Stimulated activated naive B cell treated with anti-CD40 and anti-IgM and Interleukin-4, amounts not matched to agents 10 μg/mL and 1 μg/mL and 100 μg/mL, for 72 hours (primary cell): ENCODE results near the gene OR2M5.

Source experiments
- ATAC-seq, 2 donors: fragments of 150-1000 bp; cut with Tn5 transposase; replicated peaks; 2 replicates each; pipeline ENCODE4 v1.10.0; 2021; ENCODE audit warnings: moderate library complexity in 1 of 2
- DNase-seq: peaks from one replicate; pipeline ENCODE4 v3.0.0; 2021
- H3K27ac Mint-ChIP-seq: one replicate; pipeline ENCODE4 v1.8.0; 2022; ENCODE audit warnings: mild to moderate bottlenecking, mixed read lengths
- H3K27me3 Mint-ChIP-seq, 2 donors: one replicate each; pipeline ENCODE4 v1.8.0; 2022; ENCODE audit warnings: mixed read lengths in 2 of 2
- H3K36me3 Mint-ChIP-seq, 2 donors: one replicate each; pipeline ENCODE4 v1.8.0; 2022; ENCODE audit warnings: mixed read lengths in 2 of 2, mild to moderate bottlenecking in 1 of 2
- H3K4me1 Mint-ChIP-seq, 2 donors: one replicate each; pipeline ENCODE4 v1.8.0; 2022; ENCODE audit warnings: mixed read lengths in 2 of 2, mild to moderate bottlenecking in 1 of 2
- H3K4me3 Mint-ChIP-seq, 2 donors: one replicate each; pipeline ENCODE4 v1.8.0; 2022; ENCODE audit warnings: mild to moderate bottlenecking in 2 of 2, mixed read lengths in 2 of 2, moderate library complexity in 1 of 2
- H3K9me3 Mint-ChIP-seq, 2 donors: one replicate each; pipeline ENCODE4 v1.8.0; 2022; ENCODE audit warnings: mixed read lengths in 2 of 2, mild to moderate bottlenecking in 1 of 2

Gene OR2M5

GRCh38 chr1:248183996-248184395, 39.0 kb downstream of the OR2M5 start:
- H3K9me3 Mint-ChIP-seq = peaks cover 13 to 14% of the 10 kb centered on the region in 2 donors
- H3K4me1 Mint-ChIP-seq = no peaks in the 10 kb centered on the region
- no peaks in the 10 kb centered on the region for H3K36me3 Mint-ChIP-seq
- DNase-seq (no peak), ATAC-seq (no peak)
- no peak overlapping the region for H3K4me3 Mint-ChIP-seq
- H3K27me3 Mint-ChIP-seq = peaks cover 6 to 8% of the 10 kb centered on the region in 2 donors
- no peak overlapping the region for H3K27ac Mint-ChIP-seq

- H3K4me1 Mint-ChIP-seq = no peaks in the 10 kb centered on the region
These were observed 42.4 kb downstream of the OR2M5 start for GRCh38 chr1:248187363-248187762.

GRCh38 chr1:248189026-248189425, 44.1 kb downstream of the OR2M5 start:
- ATAC-seq = no peak
- H3K4me3 Mint-ChIP-seq = no peak overlapping the region
- no peaks in the 10 kb centered on the region for H3K36me3 Mint-ChIP-seq
- DNase-seq = no peak
- no peaks in the 10 kb centered on the region for H3K4me1 Mint-ChIP-seq
- no peak overlapping the region for H3K27ac Mint-ChIP-seq
- H3K27me3 Mint-ChIP-seq = peaks cover 12 to 13% of the 10 kb centered on the region in 2 donors
- H3K9me3 Mint-ChIP-seq = peaks cover 15% of the 10 kb centered on the region in 2 donors

More at GRCh38 chr1:248187363-248187762, 42.4 kb downstream of the OR2M5 start:
- H3K36me3 Mint-ChIP-seq = no peaks in the 10 kb centered on the region
- no peak overlapping the region for H3K4me3 Mint-ChIP-seq
- ATAC-seq = no peak
- DNase-seq = no peak
- peaks cover 10 to 22% of the 10 kb centered on the region in 2 donors for H3K9me3 Mint-ChIP-seq
- H3K27ac Mint-ChIP-seq = no peak overlapping the region
- peaks cover 12 to 13% of the 10 kb centered on the region in 2 donors for H3K27me3 Mint-ChIP-seq

- peaks cover 15 to 17% of the 10 kb centered on the region in 2 donors for H3K9me3 Mint-ChIP-seq
- H3K36me3 Mint-ChIP-seq = no peaks in the 10 kb centered on the region
- ATAC-seq (no peak), DNase-seq (no peak)
- H3K4me1 Mint-ChIP-seq = no peaks in the 10 kb centered on the region
- H3K27me3 Mint-ChIP-seq = peaks cover 5 to 6% of the 10 kb centered on the region in 2 donors
- H3K27ac Mint-ChIP-seq = no peak overlapping the region
- H3K4me3 Mint-ChIP-seq = no peak overlapping the region
These were observed 49.2 kb downstream of the OR2M5 start for GRCh38 chr1:248194117-248194516.
